ENCODE data around the gene SIK3.

The SIK3 gene

DNA sequence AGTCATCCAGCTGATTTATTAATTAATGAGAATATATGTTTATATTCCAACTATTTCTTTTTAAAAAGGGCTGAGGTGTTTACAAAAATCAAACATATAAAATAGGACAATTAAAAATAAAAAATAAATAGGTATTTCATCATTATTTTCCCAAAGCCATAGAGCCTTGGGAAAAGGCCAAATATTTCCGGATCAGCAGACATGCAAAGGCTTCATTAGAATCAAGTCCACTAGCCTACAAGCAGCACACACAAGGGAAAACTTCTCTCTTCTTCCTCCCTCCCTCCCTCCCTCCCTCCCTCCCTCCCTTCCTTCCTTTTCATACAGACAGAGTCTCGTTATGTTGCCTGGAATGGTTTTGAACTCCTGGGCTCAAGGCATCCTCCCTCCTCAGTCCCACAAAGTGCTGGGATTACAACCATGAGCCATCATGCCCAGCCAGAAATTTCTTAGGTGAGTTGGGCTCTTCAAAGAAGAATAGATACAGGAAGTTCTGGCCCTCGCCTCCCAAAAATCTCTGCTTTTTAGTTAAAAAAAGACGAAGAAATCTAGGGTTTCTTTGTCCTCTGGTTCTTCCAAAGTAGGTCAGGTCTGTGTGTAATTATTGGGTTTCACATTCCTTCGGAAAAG lies 121.2 kb downstream of the SIK3 start:
- peak; percentile 25 for DNase-seq (ENCODE audit: low read depth)
- H3K4me3 ChIP-seq (ENCODE audit: low read depth, low read length), result no peak overlapping the region
- TF ChIP-seq CTCF (conservative IDR thresholded peaks at IDR 0.05; ENCODE audit: low read depth, low read length), result no peak

DNA sequence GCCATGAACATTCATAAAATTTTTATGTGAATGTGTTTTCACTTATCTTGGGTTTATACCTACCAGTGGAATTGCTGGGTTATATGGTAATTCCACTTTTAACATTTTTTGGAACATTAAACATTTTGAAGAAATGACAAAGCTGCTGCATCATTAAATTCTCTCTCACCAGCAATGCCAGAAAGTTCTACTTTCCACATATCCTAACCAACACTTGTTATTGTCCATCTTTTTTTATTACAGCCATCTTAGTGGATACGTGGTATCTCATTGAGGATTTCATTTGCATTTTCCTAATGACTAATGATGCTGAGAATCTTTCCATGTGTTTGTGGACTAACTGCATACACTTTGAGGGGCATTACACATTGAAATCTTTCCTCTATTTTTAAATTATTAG lies 122.6 kb downstream of the SIK3 start:
- H3K4me3 ChIP-seq (ENCODE audit: low read depth, low read length), result no peak overlapping the region
- DNase-seq (ENCODE audit: low read depth), result no peak
- no peak for TF ChIP-seq CTCF (conservative IDR thresholded peaks at IDR 0.05; ENCODE audit: low read depth, low read length)

- no peak overlapping the region for H3K4me3 ChIP-seq (ENCODE audit: low read depth, low read length)
- DNase-seq (ENCODE audit: low read depth), result no peak
- no peak for TF ChIP-seq CTCF (conservative IDR thresholded peaks at IDR 0.05; ENCODE audit: low read depth, low read length)
Observed at GRCh38 chr11:116973270-116973669, 125.0 kb downstream of the SIK3 start.

GRCh38 chr11:116972691-116973090 lies 125.5 kb downstream of the SIK3 start:
- no peak overlapping the region for H3K4me3 ChIP-seq (ENCODE audit: low read depth, low read length)
- DNase-seq (ENCODE audit: low read depth), result no peak
- TF ChIP-seq CTCF (conservative IDR thresholded peaks at IDR 0.05; ENCODE audit: low read depth, low read length), result no peak

GRCh38 chr11:116970485-116971292 lies 127.5 kb downstream of the SIK3 start:
- no peak for DNase-seq (ENCODE audit: low read depth)
- TF ChIP-seq CTCF (conservative IDR thresholded peaks at IDR 0.05; ENCODE audit: low read depth, low read length), result no peak

DNA sequence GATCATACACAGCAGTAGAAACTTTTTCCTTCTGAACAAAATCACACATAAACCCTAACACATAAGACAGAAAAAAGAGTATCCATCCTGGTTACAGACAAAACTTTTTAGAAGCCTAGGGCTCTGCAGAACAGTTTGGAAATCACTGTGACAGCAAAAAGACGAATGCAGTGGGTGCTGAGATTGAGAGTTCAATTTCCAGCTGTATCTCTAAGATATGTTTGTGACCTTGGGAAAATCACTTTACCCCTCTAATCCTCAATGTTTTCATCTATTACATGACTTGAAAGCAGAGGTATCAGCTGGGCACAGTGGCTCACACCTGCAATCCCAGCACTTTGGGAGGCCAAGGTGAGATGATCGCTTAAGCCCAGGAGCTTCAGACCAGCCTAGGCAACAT lies 128.5 kb downstream of the SIK3 start:
- no peak for TF ChIP-seq CTCF (conservative IDR thresholded peaks at IDR 0.05; ENCODE audit: low read depth, low read length)
- no peak overlapping the region for H3K4me3 ChIP-seq (ENCODE audit: low read depth, low read length)
- DNase-seq (ENCODE audit: low read depth), result no peak

More at GRCh38 chr11:116970485-116971292, 127.5 kb downstream of the SIK3 start:
- H3K4me3 ChIP-seq (ENCODE audit: low read depth, low read length), result no peak overlapping the region
